ENCODE measurements around the gene SLAMF7.
"Not testable (repeated sequence)": the region's sequence is repeated elsewhere in the genome, so short reads cannot be mapped to it uniquely, and the experiment has no call there.

Gene SLAMF7

DNA sequence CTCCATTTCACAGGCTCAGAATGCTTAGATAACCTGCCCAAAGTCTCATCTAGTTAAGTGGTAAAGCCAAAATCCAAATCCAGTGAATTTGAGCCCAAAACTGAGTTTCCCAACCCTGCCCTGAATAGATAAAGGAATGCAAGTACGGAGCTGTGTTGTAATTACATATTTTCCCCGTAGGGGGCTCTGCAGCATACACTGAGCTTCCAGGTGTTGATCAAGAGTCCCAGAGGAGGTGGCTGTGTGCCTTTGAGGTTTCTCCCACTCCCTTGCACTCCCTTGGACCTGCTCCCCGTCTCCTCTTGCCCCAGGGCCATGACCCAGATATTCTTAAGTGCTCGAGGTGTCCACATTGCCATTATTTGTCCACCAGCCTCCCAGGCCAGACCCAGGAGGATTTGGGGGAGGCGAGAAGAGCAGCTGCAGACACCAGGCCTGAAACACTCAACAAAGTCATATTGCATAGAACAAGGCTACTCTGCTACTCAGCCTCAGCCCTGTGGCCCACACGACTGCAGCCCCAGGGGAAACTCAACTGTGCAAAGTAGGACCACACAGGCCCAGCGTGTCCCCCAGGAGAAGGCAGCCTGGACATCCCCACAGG is 38.5 kb downstream of the SLAMF7 start:
- Histone ChIP-seq H3K9me3 (ENCODE audit: low read length) (no peaks in the 10 kb centered on the region), H3K4me3 (ENCODE audit: low read length) (no peak overlapping the region), H3K36me3 (ENCODE audit: insufficient read depth, low read length) (no peaks in the 10 kb centered on the region), H3K27me3 (ENCODE audit: insufficient read depth, low read length) (no peaks in the 10 kb centered on the region), H3K4me1 (ENCODE audit: insufficient read depth, low read length) (no peaks in the 10 kb centered on the region), H2AFZ (ENCODE audit: low read depth, low read length) (no peak overlapping the region)

DNA sequence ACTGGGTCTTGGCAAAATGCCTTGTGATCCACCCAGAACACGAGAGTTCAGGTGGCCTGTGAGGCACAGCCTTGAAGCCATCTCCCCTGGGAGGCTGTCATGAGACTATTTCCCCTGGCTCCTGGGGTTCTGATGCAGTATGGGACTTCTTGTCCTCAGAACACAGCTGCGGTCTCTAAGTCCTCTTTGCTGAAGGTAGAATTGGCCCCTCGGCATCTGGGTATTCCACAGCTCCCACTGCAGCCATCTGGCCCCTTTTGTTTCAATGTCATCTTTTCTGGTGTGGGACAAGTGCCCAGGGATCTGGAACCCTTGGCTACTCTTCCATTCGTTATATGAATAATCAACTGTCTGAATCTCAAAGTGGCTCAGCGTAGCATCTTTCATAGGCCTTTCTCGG is 39.9 kb downstream of the SLAMF7 start:
- Histone ChIP-seq H3K36me3 (ENCODE audit: insufficient read depth, low read length) (no peaks in the 10 kb centered on the region), H3K27me3 (ENCODE audit: insufficient read depth, low read length) (no peaks in the 10 kb centered on the region), H3K4me1 (ENCODE audit: insufficient read depth, low read length) (no peaks in the 10 kb centered on the region), H3K4me3 (ENCODE audit: low read length) (no peak overlapping the region), H3K9me3 (ENCODE audit: low read length) (no peaks in the 10 kb centered on the region), H2AFZ (ENCODE audit: low read depth, low read length) (no peak overlapping the region)

DNA sequence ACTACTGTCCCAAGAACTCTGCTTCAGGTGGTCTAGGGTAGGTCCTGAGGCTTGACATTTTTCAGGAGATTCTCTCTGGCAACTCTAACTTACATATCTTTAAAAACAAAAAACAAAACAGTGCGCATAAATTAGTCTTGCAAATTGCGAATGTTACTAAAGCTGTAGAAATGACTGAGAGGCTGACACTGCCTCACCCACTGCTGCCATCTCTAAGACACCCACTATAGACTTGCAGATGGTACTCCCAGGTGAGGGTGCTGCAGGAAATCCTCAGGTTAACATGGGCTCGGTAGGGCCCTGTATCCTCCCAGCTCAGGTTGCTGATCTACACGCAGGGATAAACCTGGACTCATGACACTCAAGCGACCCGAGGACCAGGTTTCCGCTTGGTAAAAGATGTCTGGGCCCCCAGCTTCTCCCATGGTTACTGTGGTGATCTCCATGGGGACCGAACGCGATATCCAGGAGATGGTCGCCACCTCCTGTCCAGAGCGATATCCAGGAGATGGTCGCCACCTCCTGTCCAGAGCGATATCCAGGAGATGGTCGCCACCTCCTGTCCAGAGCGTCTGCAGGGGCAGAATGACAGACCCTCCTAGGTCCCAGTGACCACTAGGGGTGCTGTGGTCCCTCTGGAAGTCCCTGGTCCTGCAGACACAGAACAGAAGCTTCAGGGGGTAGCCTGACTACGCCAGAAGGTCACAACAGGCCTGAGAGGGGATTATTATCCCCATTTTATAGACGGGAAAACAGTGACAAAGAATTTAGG is 40.8 kb downstream of the SLAMF7 start:
- H3K9me3 ChIP-seq (ENCODE audit: low read length): no peaks in the 10 kb centered on the region
- no peaks in the 10 kb centered on the region for H3K36me3 ChIP-seq (ENCODE audit: insufficient read depth, low read length)
- no peaks in the 10 kb centered on the region for H3K27me3 ChIP-seq (ENCODE audit: insufficient read depth, low read length)
- H3K4me3 ChIP-seq (ENCODE audit: low read length): no peak overlapping the region
- H2AFZ ChIP-seq (ENCODE audit: low read depth, low read length): no peak overlapping the region
- no peaks in the 10 kb centered on the region for H3K4me1 ChIP-seq (ENCODE audit: insufficient read depth, low read length)

DNA sequence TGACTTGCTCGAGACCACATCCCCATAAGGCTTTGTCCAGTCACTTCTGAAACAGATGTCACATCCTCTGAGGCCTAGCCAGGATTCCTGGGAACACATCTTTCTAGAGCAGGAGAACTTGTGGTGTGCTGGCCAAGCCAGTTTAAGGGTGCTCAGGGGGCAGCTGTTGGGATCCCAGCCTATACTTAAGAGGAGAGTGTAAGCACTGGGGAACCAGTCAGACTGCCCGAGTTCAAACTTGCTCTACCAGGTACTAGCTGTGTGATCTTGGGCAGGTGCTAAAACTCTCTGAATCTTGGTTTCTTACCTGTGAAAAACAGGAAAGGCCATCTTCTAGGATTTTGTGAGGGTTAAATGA is 41.3 kb downstream of the SLAMF7 start:
- no peak overlapping the region for H2AFZ ChIP-seq (ENCODE audit: low read depth, low read length)
- no peaks in the 10 kb centered on the region for H3K9me3 ChIP-seq (ENCODE audit: low read length)
- H3K4me1 ChIP-seq (ENCODE audit: insufficient read depth, low read length): no peaks in the 10 kb centered on the region
- H3K4me3 ChIP-seq (ENCODE audit: low read length): no peak overlapping the region
- no peaks in the 10 kb centered on the region for H3K36me3 ChIP-seq (ENCODE audit: insufficient read depth, low read length)
- H3K27me3 ChIP-seq (ENCODE audit: insufficient read depth, low read length): no peaks in the 10 kb centered on the region

DNA sequence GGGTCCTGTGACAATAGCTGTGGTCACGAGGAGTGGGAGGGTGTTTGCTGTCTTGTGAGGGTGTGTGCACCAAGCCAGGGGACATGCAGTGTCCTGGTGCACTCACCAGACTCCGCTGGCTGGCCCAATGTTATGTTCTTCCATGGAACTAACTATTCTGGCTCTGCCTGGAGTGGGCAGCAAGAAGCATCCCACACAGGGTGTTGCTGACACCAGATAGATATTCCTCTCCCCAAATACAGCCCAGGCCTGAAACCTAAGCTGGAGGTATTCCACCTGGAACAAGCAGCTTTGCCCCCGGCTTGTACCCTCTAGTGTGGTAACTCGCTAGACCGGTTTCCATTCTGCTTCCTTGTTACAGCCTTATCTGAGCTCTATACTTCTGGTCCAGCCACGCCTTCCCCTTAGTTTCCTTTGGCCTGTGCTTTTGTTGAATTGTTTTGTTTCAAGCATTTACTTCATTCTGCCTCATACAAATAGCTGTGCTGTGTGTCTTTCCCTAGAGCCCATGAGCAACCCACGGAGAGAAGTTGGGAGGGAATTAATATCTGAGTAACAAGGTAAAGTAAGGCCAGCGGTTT is 42.2 kb downstream of the SLAMF7 start:
- Histone ChIP-seq H3K4me1 (ENCODE audit: insufficient read depth, low read length) (no peaks in the 10 kb centered on the region), H3K9me3 (ENCODE audit: low read length) (no peaks in the 10 kb centered on the region), H3K36me3 (ENCODE audit: insufficient read depth, low read length) (no peaks in the 10 kb centered on the region)

DNA sequence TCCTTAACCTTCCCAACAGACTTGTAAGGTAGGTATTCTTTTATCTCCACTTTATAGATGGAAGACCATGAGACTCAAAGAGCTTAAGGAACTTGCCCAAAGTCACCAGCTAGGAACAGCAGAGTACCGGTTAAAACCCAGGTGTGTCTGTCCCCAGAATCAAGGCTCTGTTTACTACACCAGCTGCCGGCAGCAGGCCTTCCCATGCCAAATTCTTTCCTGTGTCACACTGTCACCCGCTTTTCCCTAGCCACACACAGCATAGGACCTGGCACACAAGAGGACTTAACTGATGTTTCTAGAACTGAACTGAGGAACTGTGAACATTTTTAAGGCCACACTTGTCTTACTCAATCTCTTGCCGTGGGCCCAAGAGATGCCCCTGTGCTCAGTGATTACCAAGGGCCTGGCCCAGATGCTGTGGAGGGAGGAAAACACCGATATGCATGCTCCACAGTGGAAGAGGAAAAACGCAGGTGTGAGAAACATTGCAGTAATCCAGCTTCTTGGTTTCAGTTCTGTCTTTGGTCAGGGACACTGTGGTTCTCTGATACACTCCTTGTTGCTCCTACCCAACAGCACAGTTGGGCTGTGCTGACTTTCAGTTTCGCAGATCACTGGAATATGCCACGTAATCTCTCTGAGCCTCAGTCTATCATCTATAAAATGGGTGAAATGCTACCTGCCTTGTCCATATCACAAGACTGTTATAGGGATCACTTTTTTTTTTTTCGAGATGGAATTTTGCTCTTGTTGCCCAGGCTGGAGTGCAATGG is 43.1 kb downstream of the SLAMF7 start:
- no peaks in the 10 kb centered on the region for H3K27me3 ChIP-seq (ENCODE audit: insufficient read depth, low read length)
- no peaks in the 10 kb centered on the region for H3K9me3 ChIP-seq (ENCODE audit: low read length)
- no peak overlapping the region for H3K4me3 ChIP-seq (ENCODE audit: low read length)
- no peaks in the 10 kb centered on the region for H3K4me1 ChIP-seq (ENCODE audit: insufficient read depth, low read length)
- no peak overlapping the region for H2AFZ ChIP-seq (ENCODE audit: low read depth, low read length)
- H3K36me3 ChIP-seq (ENCODE audit: insufficient read depth, low read length): no peaks in the 10 kb centered on the region

More for the DNA sequence above, 42.2 kb downstream of the SLAMF7 start:
- no peak overlapping the region for H2AFZ ChIP-seq (ENCODE audit: low read depth, low read length)
- H3K27me3 ChIP-seq (ENCODE audit: insufficient read depth, low read length): no peaks in the 10 kb centered on the region
- no peak overlapping the region for H3K4me3 ChIP-seq (ENCODE audit: low read length)

GRCh38 chr1:160782988-160783765 is 44.1 kb downstream of the SLAMF7 start:
- not testable (repeated sequence) for H2AFZ ChIP-seq (ENCODE audit: low read depth, low read length); H3K4me1 ChIP-seq (ENCODE audit: insufficient read depth, low read length); H3K4me3 ChIP-seq (ENCODE audit: low read length); H3K36me3 ChIP-seq (ENCODE audit: insufficient read depth, low read length); H3K9me3 ChIP-seq (ENCODE audit: low read length); H3K27me3 ChIP-seq (ENCODE audit: insufficient read depth, low read length)

- Histone ChIP-seq H3K27me3 (ENCODE audit: insufficient read depth, low read length) (no peaks in the 10 kb centered on the region), H3K4me1 (ENCODE audit: insufficient read depth, low read length) (no peaks in the 10 kb centered on the region), H3K9me3 (ENCODE audit: low read length) (no peaks in the 10 kb centered on the region), H3K36me3 (ENCODE audit: insufficient read depth, low read length) (no peaks in the 10 kb centered on the region), H3K4me3 (ENCODE audit: low read length) (no peak overlapping the region), H2AFZ (ENCODE audit: low read depth, low read length) (no peak overlapping the region)
Measured at GRCh38 chr1:160789051-160789701, 50.1 kb downstream of the SLAMF7 start.

DNA sequence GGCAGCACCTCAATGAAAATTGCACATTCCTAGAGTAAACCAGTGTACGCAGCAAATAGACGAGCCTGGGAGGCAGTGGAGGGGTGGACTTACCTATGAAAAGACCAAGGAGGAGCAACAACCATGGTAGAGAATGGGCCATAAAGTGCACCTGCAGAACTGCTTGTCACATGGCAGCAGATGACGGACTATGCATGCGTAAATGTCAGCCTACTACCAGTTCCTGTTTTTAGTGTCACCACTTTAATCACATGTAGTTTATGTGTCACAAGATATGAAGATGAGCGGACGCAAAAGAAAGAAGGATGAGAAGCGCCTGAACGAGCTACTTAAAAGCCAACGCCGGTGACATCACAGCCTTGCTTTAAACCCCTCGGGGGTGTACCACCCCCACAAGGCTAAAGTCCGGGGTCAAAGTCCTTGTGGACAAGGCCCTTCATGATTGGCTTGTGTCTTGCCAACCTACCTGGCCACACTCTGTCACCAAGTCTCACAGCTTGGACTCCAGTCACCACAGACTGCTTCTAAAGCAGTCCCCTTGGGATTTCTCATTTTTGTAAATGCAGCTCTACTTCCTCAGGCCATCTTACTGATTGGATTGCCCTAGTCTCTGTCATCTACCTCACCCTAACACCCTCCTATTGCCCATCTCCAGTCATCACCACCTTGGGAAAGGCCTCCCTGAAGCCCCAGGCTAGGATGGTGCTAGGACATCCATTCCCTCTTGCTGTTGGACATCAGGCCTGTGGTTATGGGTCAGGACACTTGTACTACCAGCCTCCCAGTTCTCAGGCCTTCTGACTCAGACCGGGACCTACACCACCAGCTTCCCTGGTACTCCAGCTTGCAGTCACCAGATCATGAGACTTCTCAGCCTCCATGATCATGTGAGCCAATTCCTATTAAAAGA is 50.9 kb downstream of the SLAMF7 start:
- no peaks in the 10 kb centered on the region for H3K9me3 ChIP-seq (ENCODE audit: low read length)
- H3K4me1 ChIP-seq (ENCODE audit: insufficient read depth, low read length): no peaks in the 10 kb centered on the region
- H2AFZ ChIP-seq (ENCODE audit: low read depth, low read length): no peak overlapping the region
- no peaks in the 10 kb centered on the region for H3K36me3 ChIP-seq (ENCODE audit: insufficient read depth, low read length)
- no peaks in the 10 kb centered on the region for H3K27me3 ChIP-seq (ENCODE audit: insufficient read depth, low read length)
- H3K4me3 ChIP-seq (ENCODE audit: low read length): no peak overlapping the region

DNA sequence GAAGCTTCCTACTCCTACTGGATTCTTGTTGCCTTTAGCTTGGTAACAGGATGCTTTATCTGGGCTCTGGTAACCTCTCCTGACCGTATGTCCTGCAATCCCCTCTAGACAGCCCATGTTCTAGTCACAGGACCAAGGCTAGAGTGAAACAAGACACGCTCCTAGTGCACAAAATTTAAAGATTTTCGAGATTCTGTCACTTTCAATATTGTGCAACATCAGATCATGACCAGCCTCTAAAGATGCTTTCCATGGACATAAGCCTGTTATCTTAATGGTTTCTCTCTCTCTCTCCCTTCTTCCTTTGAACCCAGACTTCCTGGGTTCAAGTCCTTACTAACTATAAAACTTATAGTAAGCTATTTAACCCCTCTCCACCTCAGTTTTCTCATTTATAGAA is 55.3 kb downstream of the SLAMF7 start:
- Histone ChIP-seq H3K36me3 (ENCODE audit: insufficient read depth, low read length) (no peaks in the 10 kb centered on the region), H3K4me3 (ENCODE audit: low read length) (no peak overlapping the region), H3K4me1 (ENCODE audit: insufficient read depth, low read length) (no peaks in the 10 kb centered on the region), H2AFZ (ENCODE audit: low read depth, low read length) (no peak overlapping the region), H3K9me3 (ENCODE audit: low read length) (no peaks in the 10 kb centered on the region), H3K27me3 (ENCODE audit: insufficient read depth, low read length) (peaks cover 2% of the 10 kb centered on the region)

DNA sequence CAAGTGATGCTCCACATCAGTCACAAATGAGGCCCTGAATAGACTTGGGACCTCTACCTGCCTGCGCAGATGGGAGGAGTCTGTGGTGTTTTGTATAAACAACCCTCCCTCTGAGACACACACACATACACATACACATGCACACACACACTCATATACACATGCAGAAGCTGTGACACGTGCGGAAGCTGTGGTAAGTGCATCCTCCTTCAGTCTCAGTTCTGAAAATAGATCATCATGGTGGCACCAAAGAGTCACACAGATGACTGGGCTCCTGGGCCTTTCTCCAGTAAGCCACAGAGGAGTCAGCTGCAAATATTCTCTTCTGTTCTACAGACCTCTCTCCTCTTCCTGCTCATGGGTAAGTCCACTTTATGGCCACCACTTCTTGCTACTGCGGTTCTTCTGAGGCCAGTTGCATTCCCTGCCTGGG is 56.9 kb downstream of the SLAMF7 start, which contains the start of gene LY9:
LY9 (plus strand) TSS at position 224 of the 433 bp plus-strand sequence; CDS start at position 238, 14 bp downstream.
- Histone ChIP-seq H3K27me3 (ENCODE audit: insufficient read depth, low read length) (peaks cover 2% of the 10 kb centered on the region), H3K4me3 (ENCODE audit: low read length) (no peak within 1 kb of the TSS), H3K36me3 (ENCODE audit: insufficient read depth, low read length) (no peaks in the 10 kb centered on the region), H2AFZ (ENCODE audit: low read depth, low read length) (no peak within 1 kb of the TSS), H3K9me3 (ENCODE audit: low read length) (no peaks in the 10 kb centered on the region), H3K4me1 (ENCODE audit: insufficient read depth, low read length) (no peaks in the 10 kb centered on the region)
